ENCODE measurements around the gene MAP4K3.

DNA sequence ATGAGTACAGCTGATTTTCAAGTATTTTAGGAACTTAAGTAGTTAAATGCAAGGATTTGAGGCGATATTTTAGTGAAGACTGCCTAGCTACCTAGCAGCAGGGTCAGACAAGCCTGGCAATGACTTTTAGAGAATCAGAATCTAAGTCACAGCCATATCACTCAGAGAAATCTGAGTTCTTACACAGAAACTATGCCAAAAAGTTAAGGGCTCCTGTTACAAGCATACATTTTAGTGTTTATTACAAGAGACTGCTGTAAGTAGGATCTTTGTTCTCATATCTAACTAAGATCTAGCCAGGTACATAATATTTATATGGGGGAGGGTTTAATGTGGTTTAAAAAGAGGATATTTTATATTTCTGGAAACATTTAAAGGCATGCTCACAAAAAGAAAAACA lies 37.5 kb downstream of the MAP4K3 start:
- TF ChIP-seq SNAI2 (CRISPR knock-in tag; IDR thresholded peaks at IDR 0.05), result no peak
- no peak for TF ChIP-seq CREB5 (CRISPR knock-in tag; IDR thresholded peaks at IDR 0.05; ENCODE audit: low read depth)
- TF ChIP-seq PATZ1 (CRISPR knock-in tag; IDR thresholded peaks at IDR 0.05; ENCODE audit: borderline replicate concordance), result no peak
- no peak for TF ChIP-seq GLIS3 (CRISPR knock-in tag; IDR thresholded peaks at IDR 0.05)
- TF ChIP-seq TOX (CRISPR knock-in tag; IDR thresholded peaks at IDR 0.05; ENCODE audit: borderline replicate concordance), result no peak
- TF ChIP-seq ESRRG (CRISPR knock-in tag; IDR thresholded peaks at IDR 0.05), result no peak
- no peak for TF ChIP-seq PPARA (CRISPR knock-in tag; IDR thresholded peaks at IDR 0.05; ENCODE audit: borderline replicate concordance)
- no peak for TF ChIP-seq TCF4 (CRISPR knock-in tag; IDR thresholded peaks at IDR 0.05; ENCODE audit: borderline replicate concordance)
- no peak for TF ChIP-seq RARB (CRISPR knock-in tag; IDR thresholded peaks at IDR 0.05)
- TF ChIP-seq, protein P1, sequence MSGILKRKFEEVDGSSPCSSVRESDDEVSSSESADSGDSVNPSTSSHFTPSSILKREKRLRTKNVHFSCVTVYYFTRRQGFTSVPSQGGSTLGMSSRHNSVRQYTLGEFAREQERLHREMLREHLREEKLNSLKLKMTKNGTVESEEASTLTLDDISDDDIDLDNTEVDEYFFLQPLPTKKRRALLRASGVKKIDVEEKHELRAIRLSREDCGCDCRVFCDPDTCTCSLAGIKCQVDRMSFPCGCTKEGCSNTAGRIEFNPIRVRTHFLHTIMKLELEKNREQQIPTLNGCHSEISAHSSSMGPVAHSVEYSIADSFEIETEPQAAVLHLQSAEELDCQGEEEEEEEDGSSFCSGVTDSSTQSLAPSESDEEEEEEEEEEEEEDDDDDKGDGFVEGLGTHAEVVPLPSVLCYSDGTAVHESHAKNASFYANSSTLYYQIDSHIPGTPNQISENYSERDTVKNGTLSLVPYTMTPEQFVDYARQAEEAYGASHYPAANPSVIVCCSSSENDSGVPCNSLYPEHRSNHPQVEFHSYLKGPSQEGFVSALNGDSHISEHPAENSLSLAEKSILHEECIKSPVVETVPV (CRISPR knock-in tag; IDR thresholded peaks at IDR 0.05), result no peak
- no peak for TF ChIP-seq ARNTL (CRISPR knock-in tag; IDR thresholded peaks at IDR 0.05; ENCODE audit: borderline replicate concordance, low read depth)
- TF ChIP-seq ZNF70 (CRISPR knock-in tag; IDR thresholded peaks at IDR 0.05), result no peak
